Germinal center (tissue), 1 donor: ENCODE measurements around the gene EIF4E2.
"Not testable (repeated sequence)": the region's sequence is repeated elsewhere in the genome, so short reads cannot be mapped to it uniquely, and the experiment has no call there.

Experiments
- DNase-seq: peaks from one replicate; pipeline ENCODE4 v3.0.0; 2012; ENCODE audit warnings: mixed read lengths, low spot score

Gene EIF4E2

GRCh38 chr2:232521959-232522622 is 28.4 kb upstream of the EIF4E2 start:
- DNase-seq = peak; percentile 86

- no peak for DNase-seq
Observed at GRCh38 chr2:232522623-232523401, 27.7 kb upstream of the EIF4E2 start.

GRCh38 chr2:232523402-232523681 is 27.1 kb upstream of the EIF4E2 start:
- no peak for DNase-seq

- DNase-seq = peak; percentile 54
Observed at GRCh38 chr2:232523682-232524597, 26.5 kb upstream of the EIF4E2 start.

GRCh38 chr2:232524771-232525170 is 25.7 kb upstream of the EIF4E2 start:
- DNase-seq = no peak

- DNase-seq = no peak
Observed at GRCh38 chr2:232525199-232525598, 25.3 kb upstream of the EIF4E2 start.

- no peak for DNase-seq
Observed at GRCh38 chr2:232525791-232526371, 24.6 kb upstream of the EIF4E2 start, which contains the start of gene CHRND. Gene CHRND, plus strand, starts transcription at chr2:232526160. Its CDS starts 56 bp downstream, at chr2:232526216.

GRCh38 chr2:232526372-232526941 is 24.0 kb upstream of the EIF4E2 start:
- DNase-seq = no peak

- no peak for DNase-seq
Observed at GRCh38 chr2:232527905-232528470, 22.5 kb upstream of the EIF4E2 start.

- DNase-seq = no peak
Observed at GRCh38 chr2:232528746-232529460, 21.6 kb upstream of the EIF4E2 start.

- no peak for DNase-seq
Observed at GRCh38 chr2:232529806-232530547, 20.5 kb upstream of the EIF4E2 start.

- no peak for DNase-seq
Observed at GRCh38 chr2:232530626-232531260, 19.7 kb upstream of the EIF4E2 start.

GRCh38 chr2:232532419-232532818 is 18.1 kb upstream of the EIF4E2 start:
- DNase-seq = no peak

- DNase-seq = not testable (repeated sequence)
Observed at GRCh38 chr2:232532821-232533220, 17.7 kb upstream of the EIF4E2 start.

- no peak for DNase-seq
Observed at GRCh38 chr2:232533944-232534710, 16.4 kb upstream of the EIF4E2 start.

GRCh38 chr2:232534940-232535651 is 15.4 kb upstream of the EIF4E2 start:
- no peak for DNase-seq

GRCh38 chr2:232535761-232536530 is 14.5 kb upstream of the EIF4E2 start:
- no peak for DNase-seq
